GM18867 (cell line): ENCODE data around the gene DNAJC22.
"Not testable (repeated sequence)": the region's sequence is repeated elsewhere in the genome, so short reads cannot be mapped to it uniquely, and the experiment has no call there.

Experiments used
- ATAC-seq: cut with Tn5 transposase; IDR thresholded peaks from one replicate; pipeline ENCODE4 v1.9.1; 2021; ENCODE audit warnings: mild to moderate bottlenecking, moderate library complexity; ENCODE audit not compliant: unreplicated experiment

DNAJC22 gene

DNA sequence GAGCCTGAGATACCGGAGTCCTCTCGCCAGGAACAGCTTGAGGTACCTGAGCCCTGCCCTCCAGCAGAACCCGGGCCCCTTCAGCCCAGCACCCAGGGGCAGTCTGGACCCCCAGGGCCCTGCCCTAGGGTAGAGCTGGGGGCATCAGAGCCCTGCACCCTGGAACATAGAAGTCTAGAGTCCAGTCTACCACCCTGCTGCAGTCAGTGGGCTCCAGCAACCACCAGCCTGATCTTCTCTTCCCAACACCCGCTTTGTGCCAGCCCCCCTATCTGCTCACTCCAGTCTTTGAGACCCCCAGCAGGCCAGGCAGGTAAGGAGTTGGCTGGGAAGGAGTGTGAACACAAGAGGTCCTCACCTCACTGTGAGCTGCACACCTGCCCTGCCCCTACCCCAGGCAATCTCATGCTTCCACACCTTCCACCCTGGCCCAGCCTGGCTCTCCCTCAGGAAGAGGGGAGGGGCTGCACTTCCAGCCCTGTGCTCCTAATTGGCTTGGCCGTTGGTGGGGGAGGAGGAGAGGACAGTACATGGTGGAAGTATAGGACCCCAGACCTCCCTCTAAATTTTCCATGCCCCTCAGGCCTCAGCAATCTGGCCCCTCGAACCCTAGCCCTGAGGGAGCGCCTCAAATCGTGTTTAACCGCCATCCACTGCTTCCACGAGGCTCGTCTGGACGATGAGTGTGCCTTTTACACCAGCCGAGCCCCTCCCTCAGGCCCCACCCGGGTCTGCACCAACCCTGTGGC is 15.9 kb upstream of the DNAJC22 start:
- ATAC-seq = no peak

DNA sequence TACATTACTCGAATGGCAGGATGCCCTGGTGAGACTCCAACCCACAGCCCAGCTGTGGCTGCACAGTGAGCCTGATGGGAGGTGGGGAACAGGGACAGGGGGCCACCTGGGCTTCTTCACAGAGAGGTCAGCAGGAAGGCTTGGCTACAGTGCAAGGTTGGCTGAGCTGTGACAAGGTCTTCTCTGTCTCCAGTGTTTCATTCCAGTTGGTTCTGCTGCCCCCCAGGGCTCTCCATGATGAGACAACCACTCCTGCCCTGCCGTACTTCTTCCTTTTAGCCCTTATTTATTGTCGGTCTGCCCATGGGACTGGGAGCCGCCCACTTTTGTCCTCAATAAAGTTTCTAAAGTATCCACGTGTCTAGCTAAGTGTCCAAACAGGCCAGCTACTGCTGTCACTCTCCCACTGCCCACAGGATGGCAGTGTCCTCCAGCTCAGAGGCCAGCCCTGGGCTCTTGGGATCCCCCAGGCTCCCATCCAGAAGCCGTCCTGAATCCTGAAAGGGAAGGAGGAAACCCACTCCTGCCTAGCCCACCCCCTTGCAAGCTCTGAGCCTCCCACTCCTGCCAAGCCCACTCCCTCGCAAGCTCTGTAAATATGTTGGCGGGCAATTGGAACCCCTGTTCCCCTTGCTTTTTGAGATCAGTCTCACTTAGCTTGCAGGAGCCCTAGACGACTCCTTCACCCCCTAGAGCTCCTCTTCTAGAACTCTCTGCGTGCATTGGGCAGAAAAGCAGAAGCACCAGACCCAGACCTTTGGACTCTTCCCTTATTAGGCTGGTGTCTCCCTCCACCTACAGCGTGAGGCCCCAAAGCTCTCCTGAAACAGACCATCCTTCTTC is 15.1 kb upstream of the DNAJC22 start:
- ATAC-seq = no peak

DNA sequence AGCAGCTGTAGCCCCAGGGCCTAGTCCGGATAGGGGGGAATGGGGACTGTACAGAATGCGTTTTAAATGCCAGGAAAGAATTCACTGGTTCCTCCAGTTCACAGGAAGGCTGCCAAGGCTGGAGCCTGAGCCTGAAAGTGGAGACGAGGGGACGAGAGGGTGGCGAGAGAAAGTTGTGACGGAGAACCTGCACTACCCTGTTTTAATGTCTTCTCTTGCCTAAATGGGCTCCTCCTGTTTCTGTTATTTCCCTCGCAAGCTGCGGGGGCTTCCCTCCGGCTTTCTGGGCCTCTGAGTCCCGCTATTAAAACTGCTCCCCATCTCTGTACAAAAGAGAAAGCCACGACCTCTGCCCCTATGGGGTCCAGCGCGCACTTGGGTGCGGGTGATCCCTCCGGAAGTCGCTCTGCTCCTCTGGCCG is 14.2 kb upstream of the DNAJC22 start:
- ATAC-seq = no peak

DNA sequence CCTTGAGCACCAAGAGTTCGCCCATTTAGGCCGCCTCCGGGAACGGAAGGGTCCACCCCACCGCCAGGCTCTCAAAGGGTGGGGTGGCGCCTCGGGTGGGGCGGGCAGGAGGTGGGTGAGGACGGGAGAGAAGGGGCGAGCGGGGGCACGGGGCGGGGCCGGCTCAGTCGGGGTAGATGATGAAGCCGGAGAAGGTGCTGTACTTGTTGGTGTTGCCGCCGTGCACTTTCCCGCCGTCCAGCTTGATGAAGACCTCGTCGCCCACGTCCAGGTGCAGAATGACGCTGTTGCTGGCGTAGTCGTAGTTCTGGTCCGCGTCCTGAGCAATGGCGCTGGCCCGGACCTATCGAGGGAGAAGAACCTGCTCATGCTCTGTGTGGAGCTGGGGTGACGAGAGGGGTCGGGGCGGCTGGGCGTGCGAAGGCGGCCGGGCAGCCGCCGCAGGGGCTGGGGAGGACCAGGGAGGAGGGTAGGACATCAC is 13.8 kb upstream of the DNAJC22 start:
- no peak for ATAC-seq

GRCh38 chr12:49333778-49334177 is 12.9 kb upstream of the DNAJC22 start:
- not testable (repeated sequence) for ATAC-seq

- no peak for ATAC-seq
Observed at GRCh38 chr12:49334226-49334625, 12.5 kb upstream of the DNAJC22 start.

GRCh38 chr12:49334681-49335080 is 12.0 kb upstream of the DNAJC22 start:
- ATAC-seq = no peak

- no peak for ATAC-seq
Observed at GRCh38 chr12:49335118-49335954, 11.4 kb upstream of the DNAJC22 start.

GRCh38 chr12:49335955-49336644 is 10.6 kb upstream of the DNAJC22 start:
- no peak for ATAC-seq

- peak; percentile 60 for ATAC-seq
Observed at GRCh38 chr12:49336645-49337584, 9.8 kb upstream of the DNAJC22 start, which contains the start of gene C1QL4. Gene C1QL4, minus strand, starts transcription at chr12:49337188. Its CDS starts 711 bp downstream, at chr12:49336477.

GRCh38 chr12:49338830-49339463 is 7.7 kb upstream of the DNAJC22 start:
- ATAC-seq = no peak

DNA sequence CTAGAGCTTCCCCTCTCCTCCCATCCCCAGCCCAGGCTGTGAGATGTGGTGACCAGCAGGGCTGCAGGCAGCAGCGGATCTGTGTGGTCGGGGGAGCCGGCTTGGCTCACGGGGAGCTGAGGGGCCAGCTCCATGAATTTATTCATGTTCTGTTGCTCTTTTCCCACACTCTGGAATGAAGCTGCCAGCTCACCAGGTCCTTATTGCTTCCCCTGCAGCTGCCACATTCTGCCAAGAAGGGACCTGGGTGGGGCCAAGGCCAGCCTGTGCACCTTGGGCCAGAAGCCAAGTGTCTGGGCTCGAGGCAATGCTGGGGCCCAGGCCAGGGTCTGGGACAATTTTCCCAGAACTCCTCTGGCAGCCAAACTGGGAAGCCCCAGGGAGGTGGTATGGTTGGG is 7.2 kb upstream of the DNAJC22 start:
- no peak for ATAC-seq

DNA sequence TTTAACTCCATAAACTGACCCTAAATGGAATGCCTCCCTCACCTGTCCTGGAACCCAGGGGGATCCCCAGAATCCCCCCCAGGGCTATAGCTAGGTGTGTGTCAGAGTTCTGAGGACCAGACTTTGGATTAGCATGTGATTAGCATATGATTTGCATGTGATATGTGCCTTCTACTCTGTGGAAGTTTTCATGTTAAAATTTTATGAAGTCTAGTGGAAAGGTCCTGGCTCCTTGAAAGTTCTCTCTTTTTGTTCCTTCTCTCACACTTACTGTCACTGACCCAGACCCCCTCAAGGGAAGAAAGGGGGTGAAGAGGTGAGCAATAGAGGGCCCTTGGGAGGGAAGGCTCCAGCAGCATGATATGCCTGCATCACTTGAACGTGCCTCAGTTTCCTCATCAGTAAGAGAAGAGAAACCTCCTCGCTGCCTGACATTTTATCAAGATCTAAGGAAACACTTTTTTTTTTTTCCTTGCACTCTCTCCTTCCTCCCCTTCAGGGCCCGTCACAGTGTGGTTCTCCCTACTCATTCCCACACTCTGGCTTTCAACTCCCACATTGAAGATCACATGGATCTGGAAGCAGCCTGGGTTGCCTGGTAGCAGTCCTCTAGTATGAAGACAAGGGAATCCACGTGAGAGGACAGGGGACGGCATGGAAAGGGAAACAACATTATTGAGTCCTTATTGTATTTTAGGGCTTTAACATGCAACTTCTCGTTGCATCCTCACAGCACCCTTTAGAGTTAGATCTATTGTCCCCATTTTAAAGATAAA is 6.4 kb upstream of the DNAJC22 start:
- no peak for ATAC-seq

- ATAC-seq = no peak
Observed at GRCh38 chr12:49340971-49341776, 5.5 kb upstream of the DNAJC22 start.

DNA sequence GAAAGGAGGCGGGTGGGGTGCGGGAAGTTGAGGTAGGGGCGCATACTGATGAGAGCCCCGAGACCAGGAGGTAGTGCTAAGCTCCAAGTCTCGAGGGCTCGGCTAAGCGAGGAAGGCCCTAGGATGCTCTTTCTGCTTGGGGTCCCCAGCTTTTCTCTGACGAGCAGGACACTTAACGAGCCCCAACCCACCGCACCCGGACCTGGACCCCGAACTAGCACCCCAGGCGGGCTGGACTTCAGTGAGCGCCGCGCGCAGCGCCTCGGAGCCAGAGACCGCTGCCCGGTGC is 5.0 kb upstream of the DNAJC22 start:
- ATAC-seq = no peak

DNA sequence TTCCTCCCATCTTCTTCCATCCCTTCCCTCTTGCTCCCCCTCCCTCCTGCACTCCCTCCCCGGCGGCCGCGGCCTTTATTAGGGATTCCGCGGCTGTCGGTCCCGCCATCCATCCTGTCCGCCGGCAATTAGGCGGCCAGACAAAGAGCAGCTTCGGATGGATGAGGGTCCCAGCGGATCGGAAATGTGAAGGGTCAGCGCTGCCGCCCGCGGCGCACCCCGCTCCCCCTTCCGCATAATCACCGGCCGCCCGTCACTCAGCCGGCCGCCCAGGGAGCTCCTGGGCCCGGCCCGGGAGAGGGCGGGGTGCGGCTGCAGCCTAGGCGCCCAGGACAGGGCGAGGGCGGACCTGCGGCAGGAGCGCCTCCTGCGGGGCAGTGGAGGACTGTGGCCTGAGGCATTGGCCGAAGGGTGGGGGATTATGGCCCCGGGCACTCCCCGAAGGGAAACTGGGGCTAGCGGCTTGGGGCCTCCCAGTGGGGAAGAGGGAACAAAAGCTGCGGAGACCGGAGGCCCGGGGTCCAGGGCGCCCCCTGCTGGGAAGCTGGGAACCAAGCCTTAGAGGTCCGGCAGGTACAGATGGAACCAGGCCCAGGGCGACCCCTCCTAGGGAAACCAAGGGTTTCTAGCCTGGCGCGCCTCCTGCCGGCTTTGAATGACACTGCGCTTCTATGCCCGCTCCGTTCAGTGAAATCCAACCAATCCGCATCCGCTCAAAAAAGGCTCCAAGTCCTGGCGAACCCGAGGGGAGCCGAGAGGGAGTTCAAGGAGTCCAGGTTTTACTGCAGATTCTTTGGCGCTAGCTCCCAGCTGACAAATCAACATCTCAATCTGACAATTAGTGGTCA is 4.4 kb upstream of the DNAJC22 start:
- peak; percentile 61 for ATAC-seq
